ENCODE data around the gene CD300LF.

Gene CD300LF

GRCh38 chr17:74758848-74759168 lies 46.1 kb upstream of the CD300LF start:
- DNase-seq (ENCODE audit: low spot score) = no peak
- TF ChIP-seq CTCF (IDR thresholded peaks at IDR 0.05; ENCODE audit: borderline replicate concordance, control extremely low read depth, extremely low read depth, insufficient read depth, missing control alignments) = no peak
- in situ Hi-C loops (cut with MboI; ENCODE audit: low sequenced_read_pairs, unreplicated experiment) = no loop called here

DNA sequence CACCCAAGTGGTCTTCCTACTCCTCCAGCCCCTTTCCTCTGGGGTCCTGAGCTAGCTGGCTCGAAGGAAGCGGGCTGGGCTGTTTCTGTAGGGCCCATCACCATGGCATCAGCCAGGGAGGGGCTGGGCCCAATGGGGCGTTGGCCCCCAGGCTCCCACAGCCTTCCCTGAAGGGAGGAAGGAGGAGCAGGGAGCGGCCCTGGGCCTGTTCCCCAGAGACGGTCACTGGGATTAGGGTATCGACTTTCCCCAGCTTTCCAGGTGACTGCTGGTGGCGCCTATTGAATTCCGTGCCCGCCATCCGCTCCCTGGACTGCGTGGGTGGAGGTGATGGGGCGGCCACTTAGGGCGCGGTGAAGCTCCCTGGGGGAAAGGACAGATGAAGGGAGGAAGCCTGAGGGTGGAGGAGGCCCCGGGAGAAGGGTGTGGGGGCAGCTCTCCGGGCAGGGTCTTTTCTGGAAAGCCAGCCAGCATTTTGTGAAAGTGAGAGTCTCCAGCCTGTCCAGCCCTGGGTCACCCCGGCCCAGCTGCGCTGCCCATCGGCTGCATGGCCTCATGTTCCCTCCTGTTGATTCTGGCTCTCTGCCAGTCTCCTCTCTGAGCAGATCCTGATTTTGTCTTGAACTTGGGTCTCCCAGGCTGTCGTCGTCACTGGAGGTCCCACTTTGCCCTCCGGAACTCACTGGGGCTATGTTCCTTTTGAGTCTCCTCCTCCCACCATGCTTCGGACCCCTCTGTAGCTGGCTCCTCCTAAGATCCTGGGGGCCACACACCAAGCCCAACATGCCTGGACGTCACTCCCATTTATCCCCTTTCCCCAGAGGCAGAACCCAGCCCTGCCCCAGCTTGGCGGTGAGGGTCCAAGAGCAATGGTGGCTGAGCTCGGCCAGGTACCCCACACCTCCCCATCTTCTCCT lies 45.5 kb upstream of the CD300LF start:
- no peak for DNase-seq (ENCODE audit: low spot score)
- TF ChIP-seq CTCF (IDR thresholded peaks at IDR 0.05; ENCODE audit: borderline replicate concordance, control extremely low read depth, extremely low read depth, insufficient read depth, missing control alignments) = no peak
- in situ Hi-C loops (cut with MboI; ENCODE audit: low sequenced_read_pairs, unreplicated experiment) = no loop called here

DNA sequence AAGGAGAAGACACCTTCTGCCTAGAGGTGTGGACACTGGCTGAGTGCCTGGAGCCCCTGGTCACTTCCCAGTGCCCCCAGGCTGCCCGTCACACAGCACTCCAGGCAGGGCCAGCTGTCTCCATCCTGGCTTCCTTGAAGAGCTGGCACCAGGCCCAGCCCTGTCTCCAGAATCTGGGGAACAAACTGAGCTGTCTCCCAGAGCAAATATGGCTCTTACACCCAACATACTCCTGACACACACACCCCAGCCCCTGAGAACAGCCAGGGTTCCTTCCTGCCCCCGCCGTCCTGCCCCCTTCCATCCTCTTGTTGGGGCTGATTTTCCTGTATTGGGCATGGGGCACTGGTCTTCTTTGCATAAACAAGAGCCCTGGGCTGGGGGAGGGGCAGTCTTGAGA lies 44.8 kb upstream of the CD300LF start:
- in situ Hi-C loops (cut with MboI; ENCODE audit: low sequenced_read_pairs, unreplicated experiment) = no loop called here
- no peak for DNase-seq (ENCODE audit: low spot score)
- no peak for TF ChIP-seq CTCF (IDR thresholded peaks at IDR 0.05; ENCODE audit: borderline replicate concordance, control extremely low read depth, extremely low read depth, insufficient read depth, missing control alignments)

- TF ChIP-seq CTCF (IDR thresholded peaks at IDR 0.05; ENCODE audit: borderline replicate concordance, control extremely low read depth, extremely low read depth, insufficient read depth, missing control alignments) = no peak
- no peak for DNase-seq (ENCODE audit: low spot score)
- in situ Hi-C loops (cut with MboI; ENCODE audit: low sequenced_read_pairs, unreplicated experiment) = no loop called here
These were observed 44.2 kb upstream of the CD300LF start for GRCh38 chr17:74756891-74757290.

- no peak for DNase-seq (ENCODE audit: low spot score)
- in situ Hi-C loops (cut with MboI; ENCODE audit: low sequenced_read_pairs, unreplicated experiment) = no loop called here
- TF ChIP-seq CTCF (IDR thresholded peaks at IDR 0.05; ENCODE audit: borderline replicate concordance, control extremely low read depth, extremely low read depth, insufficient read depth, missing control alignments) = no peak
These were observed 42.8 kb upstream of the CD300LF start for GRCh38 chr17:74755533-74755932.

GRCh38 chr17:74754832-74755231 lies 42.1 kb upstream of the CD300LF start:
- no peak for DNase-seq (ENCODE audit: low spot score)
- no peak for TF ChIP-seq CTCF (IDR thresholded peaks at IDR 0.05; ENCODE audit: borderline replicate concordance, control extremely low read depth, extremely low read depth, insufficient read depth, missing control alignments)
- in situ Hi-C loops (cut with MboI; ENCODE audit: low sequenced_read_pairs, unreplicated experiment) = no loop called here
